Erythroblast (primary cell): ENCODE data around the gene TFAP2D.

Experiments
- GATA1 ChIP-seq: IDR thresholded peaks from 2 replicates; pipeline ENCODE4 v1.6.1; 2011; ENCODE audit warnings: low read depth, mild to moderate bottlenecking, control low read depth, low read length, moderate library complexity
- POLR2A ChIP-seq: IDR thresholded peaks from 2 replicates; pipeline ENCODE4 v1.6.1; 2011; ENCODE audit warnings: mild to moderate bottlenecking, low read length

- TF ChIP-seq POLR2A: no peak
- TF ChIP-seq GATA1: no peak
Observed at GRCh38 chr6:50698546-50698945, 14.8 kb upstream of the TFAP2D start.
